SJCRH30 (cell line): Measurements from ENCODE around the gene TCAP. TPM values are rescaled to one million over a fixed set of nuclear protein-coding genes. Genes with fewer than 3 reads are reported as not detected.
"Not testable (repeated sequence)": the region's sequence is repeated elsewhere in the genome, so short reads cannot be mapped to it uniquely, and the experiment has no call there.

Experiments used
- DNase-seq, 2 experiments: peaks; one replicate each; pipeline ENCODE4 v3.0.0-alpha.2; 2015 to 2020
- H3K27ac ChIP-seq: fragments of 250-450 bp; sonication (Bioruptor Pico); 2 replicates; pipeline ENCODE4 v1.5.1; 2020; ENCODE audit warnings: mild to moderate bottlenecking, moderate library complexity
- H3K27me3 ChIP-seq: fragments of 250-450 bp; sonication (Bioruptor Pico); 2 replicates; pipeline ENCODE4 v1.5.1; 2020; ENCODE audit warnings: mild to moderate bottlenecking, moderate library complexity
- H3K36me3 ChIP-seq: fragments of 250-450 bp; sonication (Bioruptor Pico); 2 replicates; pipeline ENCODE4 v1.5.1; 2020; ENCODE audit warnings: mild to moderate bottlenecking, moderate library complexity
- H3K4me1 ChIP-seq: fragments of 250-450 bp; sonication (Bioruptor Pico); 2 replicates; pipeline ENCODE4 v1.5.1; 2020; ENCODE audit warnings: mild to moderate bottlenecking, moderate library complexity
- H3K4me3 ChIP-seq: fragments of 250-450 bp; sonication (Bioruptor Pico); 2 replicates; pipeline ENCODE4 v1.5.1; 2020; ENCODE audit warnings: mild to moderate bottlenecking, moderate library complexity
- H3K9me3 ChIP-seq: fragments of 250-450 bp; sonication (Bioruptor Pico); replicated peaks from 2 replicates; pipeline ENCODE4 v1.5.1; 2020; ENCODE audit warnings: mild to moderate bottlenecking, moderate library complexity
- total RNA-seq: library from RNA; depleted of rRNA; stranded (reverse); fragments of >200 nt; shearing (Covaris generic); gene quantifications from 2 replicates; pipeline ENCODE4 v1.2.3, GENCODE V29; 2014

Gene TCAP
- total RNA-seq, 1 experiment from 2014 or later = 0.73 TPM

GRCh38 chr17:39702901-39703893 is 38.0 kb downstream of the TCAP start:
- Histone ChIP-seq H3K27ac (no peak overlapping the region), H3K4me3 (no peak overlapping the region), H3K4me1 (peaks cover 4% of the 10 kb centered on the region; the same call in 1 of the 2 replicates), H3K9me3 (no peaks in the 10 kb centered on the region), H3K27me3 (no peaks in the 10 kb centered on the region), H3K36me3 (no peaks in the 10 kb centered on the region)
- no peak for DNase-seq

- Histone ChIP-seq H3K4me3 (no peak overlapping the region), H3K9me3 (no peaks in the 10 kb centered on the region), H3K27ac (no peak overlapping the region), H3K4me1 (peaks cover 4% of the 10 kb centered on the region; the same call in 1 of the 2 replicates), H3K36me3 (no peaks in the 10 kb centered on the region), H3K27me3 (no peaks in the 10 kb centered on the region)
- DNase-seq = no peak
Measured at GRCh38 chr17:39703913-39704312, 38.8 kb downstream of the TCAP start.

GRCh38 chr17:39704821-39705551 is 39.8 kb downstream of the TCAP start:
- no peak for DNase-seq
- H3K27ac ChIP-seq = no peak overlapping the region
- no peaks in the 10 kb centered on the region for H3K9me3 ChIP-seq
- H3K27me3 ChIP-seq = no peaks in the 10 kb centered on the region
- no peaks in the 10 kb centered on the region for H3K36me3 ChIP-seq
- H3K4me1 ChIP-seq = peaks cover 4% of the 10 kb centered on the region; the same call in 1 of the 2 replicates
- H3K4me3 ChIP-seq = no peak overlapping the region

GRCh38 chr17:39705786-39706348 is 40.7 kb downstream of the TCAP start:
- Histone ChIP-seq H3K27me3 (no peaks in the 10 kb centered on the region), H3K4me1 (peaks cover 4% of the 10 kb centered on the region; the same call in 1 of the 2 replicates), H3K4me3 (no peak overlapping the region), H3K9me3 (no peaks in the 10 kb centered on the region), H3K36me3 (no peaks in the 10 kb centered on the region), H3K27ac (no peak overlapping the region)
- no peak for DNase-seq

GRCh38 chr17:39706383-39706782 is 41.2 kb downstream of the TCAP start:
- H3K27ac ChIP-seq = no peak overlapping the region
- DNase-seq = no peak
- H3K4me3 ChIP-seq = no peak overlapping the region
- no peaks in the 10 kb centered on the region for H3K9me3 ChIP-seq
- H3K4me1 ChIP-seq = peaks cover 4% of the 10 kb centered on the region; the same call in 1 of the 2 replicates
- no peaks in the 10 kb centered on the region for H3K27me3 ChIP-seq
- no peaks in the 10 kb centered on the region for H3K36me3 ChIP-seq

GRCh38 chr17:39706921-39707337 is 41.8 kb downstream of the TCAP start:
- Histone ChIP-seq H3K4me1 (peaks cover 4% of the 10 kb centered on the region; the same call in 1 of the 2 replicates), H3K4me3 (no peak overlapping the region), H3K27ac (no peak overlapping the region), H3K27me3 (no peaks in the 10 kb centered on the region), H3K36me3 (no peaks in the 10 kb centered on the region), H3K9me3 (no peaks in the 10 kb centered on the region)
- no peak for DNase-seq

GRCh38 chr17:39709319-39709997 is 44.3 kb downstream of the TCAP start:
- DNase-seq = no peak
- Histone ChIP-seq H3K4me1 (no peaks in the 10 kb centered on the region), H3K27me3 (no peaks in the 10 kb centered on the region), H3K36me3 (no peaks in the 10 kb centered on the region), H3K4me3 (no peak overlapping the region), H3K9me3 (no peaks in the 10 kb centered on the region), H3K27ac (no peak overlapping the region)

GRCh38 chr17:39709998-39710964 is 45.1 kb downstream of the TCAP start:
- Histone ChIP-seq H3K4me3 (no peak overlapping the region), H3K27ac (no peak overlapping the region), H3K4me1 (no peaks in the 10 kb centered on the region), H3K36me3 (no peaks in the 10 kb centered on the region), H3K27me3 (no peaks in the 10 kb centered on the region), H3K9me3 (no peaks in the 10 kb centered on the region)
- no peak for DNase-seq

GRCh38 chr17:39711071-39711470 is 45.9 kb downstream of the TCAP start:
- H3K36me3 ChIP-seq, DNase-seq, H3K4me1 ChIP-seq, H3K9me3 ChIP-seq, H3K4me3 ChIP-seq, H3K27ac ChIP-seq, H3K27me3 ChIP-seq: not testable (repeated sequence)

- no peak for DNase-seq
- Histone ChIP-seq H3K27ac (no peak overlapping the region), H3K36me3 (no peaks in the 10 kb centered on the region), H3K9me3 (no peaks in the 10 kb centered on the region), H3K27me3 (no peaks in the 10 kb centered on the region), H3K4me1 (no peaks in the 10 kb centered on the region), H3K4me3 (no peak overlapping the region)
Measured at GRCh38 chr17:39711851-39712250, 46.7 kb downstream of the TCAP start.

GRCh38 chr17:39714234-39714633 is 49.1 kb downstream of the TCAP start:
- no peaks in the 10 kb centered on the region for H3K4me1 ChIP-seq
- H3K36me3 ChIP-seq = no peaks in the 10 kb centered on the region
- H3K9me3 ChIP-seq = no peaks in the 10 kb centered on the region
- H3K27me3 ChIP-seq = no peaks in the 10 kb centered on the region
- no peak overlapping the region for H3K27ac ChIP-seq
- H3K4me3 ChIP-seq = no peak overlapping the region
- DNase-seq = no peak

GRCh38 chr17:39715375-39716072 is 50.4 kb downstream of the TCAP start:
- Histone ChIP-seq H3K27ac (no peak overlapping the region), H3K36me3 (no peaks in the 10 kb centered on the region), H3K4me1 (no peaks in the 10 kb centered on the region), H3K4me3 (no peak overlapping the region), H3K9me3 (no peaks in the 10 kb centered on the region), H3K27me3 (no peaks in the 10 kb centered on the region)
- DNase-seq = no peak
